HEK293T (cell line): Measurements from ENCODE around the gene GPAT2.
"Not testable (repeated sequence)": the region's sequence is repeated elsewhere in the genome, so short reads cannot be mapped to it uniquely, and the experiment has no call there.

ENCODE experiments used
- ARNT ChIP-seq: fragments of 450-650 bp; IDR thresholded peaks from 2 replicates; pipeline ENCODE4 v1.6.1; 2017; ENCODE audit warnings: mild to moderate bottlenecking
- BHLHE40 ChIP-seq: fragments of 450-650 bp; IDR thresholded peaks from 2 replicates; pipeline ENCODE4 v1.6.1; 2016; ENCODE audit warnings: mild to moderate bottlenecking, moderate library complexity, borderline replicate concordance
- CTBP1 ChIP-seq: fragments of 450-650 bp; IDR thresholded peaks from 2 replicates; pipeline ENCODE4 v1.6.1; 2016; ENCODE audit warnings: borderline replicate concordance
- ELF4 ChIP-seq: fragments of 450-650 bp; IDR thresholded peaks from 2 replicates; pipeline ENCODE4 v1.6.1; 2017; ENCODE audit warnings: antibody characterized with exemption
- FOXK2 ChIP-seq: fragments of 450-650 bp; IDR thresholded peaks from 2 replicates; pipeline ENCODE4 v1.6.1; 2016; ENCODE audit warnings: mild to moderate bottlenecking
- FOXM1 ChIP-seq: fragments of 450-650 bp; IDR thresholded peaks from 2 replicates; pipeline ENCODE4 v1.6.1; 2017; ENCODE audit warnings: mild to moderate bottlenecking, borderline replicate concordance
- HDGF ChIP-seq: fragments of 450-650 bp; IDR thresholded peaks from 2 replicates; pipeline ENCODE4 v1.6.1; 2017; ENCODE audit warnings: antibody characterized with exemption, borderline replicate concordance
- L3MBTL2 ChIP-seq: fragments of 450-650 bp; conservative IDR thresholded peaks from 2 replicates; pipeline ENCODE4 v1.6.1; 2016; ENCODE audit warnings: mild to moderate bottlenecking
- LEF1 ChIP-seq: fragments of 450-650 bp; IDR thresholded peaks from 2 replicates; pipeline ENCODE4 v1.6.1; 2017; ENCODE audit warnings: mild to moderate bottlenecking, borderline replicate concordance
- SP1 ChIP-seq: fragments of 450-650 bp; IDR thresholded peaks from 2 replicates; pipeline ENCODE4 v1.6.1; 2017
- SUZ12 ChIP-seq: fragments of 450-650 bp; IDR thresholded peaks from 2 replicates; pipeline ENCODE4 v1.6.1; 2016; ENCODE audit warnings: mild to moderate bottlenecking
- TARDBP ChIP-seq: fragments of 450-650 bp; IDR thresholded peaks from 2 replicates; pipeline ENCODE4 v1.6.1; 2016
- ZNF384 ChIP-seq: fragments of 450-650 bp; IDR thresholded peaks from 2 replicates; pipeline ENCODE4 v1.6.1; 2016

DNA sequence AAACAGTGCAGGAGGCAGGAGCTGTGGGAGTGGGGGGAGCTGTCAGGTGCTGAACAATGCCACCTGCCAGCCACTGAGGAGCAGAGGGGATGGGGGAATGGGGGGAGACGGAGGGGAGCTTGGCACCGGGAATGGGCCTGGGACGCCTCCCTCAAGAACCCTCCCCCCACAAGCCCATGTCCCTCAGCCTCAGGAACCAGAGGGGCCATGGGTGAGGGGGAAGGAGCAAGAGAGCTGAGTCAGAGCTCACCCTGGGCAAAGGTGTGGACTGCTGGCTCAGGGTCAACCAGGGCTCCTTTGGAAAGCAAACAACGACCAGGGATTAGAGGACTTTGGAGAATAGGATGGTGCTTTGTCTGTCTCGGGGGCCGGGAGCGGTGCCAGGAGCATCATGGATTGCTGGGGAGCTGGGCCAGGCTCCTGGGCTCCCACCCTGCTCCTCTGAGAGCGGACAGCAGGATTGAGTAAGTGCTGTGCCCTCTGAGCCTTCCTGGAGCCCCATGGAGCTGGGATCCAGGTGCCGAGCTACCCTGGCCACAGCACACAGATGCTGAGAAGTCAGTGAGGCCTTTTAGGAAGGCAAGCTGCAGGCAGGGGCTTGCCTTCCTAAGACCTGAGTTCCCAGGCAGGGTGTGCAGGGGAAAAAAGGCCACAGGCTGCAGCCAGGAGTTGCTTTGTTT lies 33.3 kb upstream of the GPAT2 start:
- TF ChIP-seq ARNT, LEF1, L3MBTL2, HDGF, SUZ12, BHLHE40, SP1, FOXK2, CTBP1, ELF4, ZNF384, TARDBP, FOXM1: not testable (repeated sequence)
